GM12872 (cell line): ENCODE data around the gene PSMA6.

Source experiments
- CTCF ChIP-seq: IDR thresholded peaks from 3 replicates; pipeline ENCODE4 v1.5.1; 2011; ENCODE audit warnings: low read depth, mild to moderate bottlenecking, low read length, moderate library complexity; ENCODE audit not compliant: insufficient read depth

The PSMA6 gene

GRCh38 chr14:35292051-35292769, at the start of gene PSMA6:
PSMA6 (plus strand) TSS chr14:35292382; CDS start chr14:35292477, 95 bp downstream.
- no peak for TF ChIP-seq CTCF

- no peak for TF ChIP-seq CTCF
Observed at GRCh38 chr14:35242599-35243311, 49.4 kb upstream of the PSMA6 start.

- no peak for TF ChIP-seq CTCF
Observed at GRCh38 chr14:35243956-35244355, 48.2 kb upstream of the PSMA6 start.

GRCh38 chr14:35244542-35244941, 47.6 kb upstream of the PSMA6 start:
- TF ChIP-seq CTCF, result no peak

- no peak for TF ChIP-seq CTCF
Observed at GRCh38 chr14:35245051-35245450, 47.1 kb upstream of the PSMA6 start.

- TF ChIP-seq CTCF, result no peak
Observed at GRCh38 chr14:35247777-35248475, 44.3 kb upstream of the PSMA6 start.

- no peak for TF ChIP-seq CTCF
Observed at GRCh38 chr14:35248476-35248788, 43.8 kb upstream of the PSMA6 start.
